Measurements from ENCODE around the gene ALB.
"Not testable (repeated sequence)": the region's sequence is repeated elsewhere in the genome, so short reads cannot be mapped to it uniquely, and the experiment has no call there.

ALB gene

GRCh38 chr4:73404042-73404441, at the start of gene ALB:
Gene ALB, plus strand, starts transcription at chr4:73404287. Its CDS starts 41 bp downstream, at chr4:73404328.
- no peak for DNase-seq

- DNase-seq = not testable (repeated sequence)
Measured at GRCh38 chr4:73357174-73357573, 46.9 kb upstream of the ALB start.

- not testable (repeated sequence) for DNase-seq
Measured at GRCh38 chr4:73369506-73370199, 34.4 kb upstream of the ALB start.

- DNase-seq = no peak
Measured at GRCh38 chr4:73375328-73375741, 28.8 kb upstream of the ALB start.

- DNase-seq = no peak
Measured at GRCh38 chr4:73376251-73376650, 27.8 kb upstream of the ALB start.

GRCh38 chr4:73376976-73377375, 27.1 kb upstream of the ALB start:
- DNase-seq = no peak

- DNase-seq = no peak
Measured at GRCh38 chr4:73378887-73379286, 25.2 kb upstream of the ALB start.

- DNase-seq = no peak
Measured at GRCh38 chr4:73379946-73380345, 24.1 kb upstream of the ALB start.

- DNase-seq = no peak
Measured at GRCh38 chr4:73381214-73381613, 22.9 kb upstream of the ALB start.

- no peak for DNase-seq
Measured at GRCh38 chr4:73383452-73383851, 20.6 kb upstream of the ALB start.

- no peak for DNase-seq
Measured at GRCh38 chr4:73387552-73387951, 16.5 kb upstream of the ALB start.

- no peak for DNase-seq
Measured at GRCh38 chr4:73388887-73389286, 15.2 kb upstream of the ALB start.

- not testable (repeated sequence) for DNase-seq
Measured at GRCh38 chr4:73389663-73390062, 14.4 kb upstream of the ALB start.

GRCh38 chr4:73391774-73392173, 12.3 kb upstream of the ALB start:
- DNase-seq = no peak

GRCh38 chr4:73392936-73393335, 11.2 kb upstream of the ALB start:
- DNase-seq = no peak

- DNase-seq = no peak
Measured at GRCh38 chr4:73396304-73396703, 7.8 kb upstream of the ALB start.

- DNase-seq = no peak
Measured at GRCh38 chr4:73396993-73397972, 6.8 kb upstream of the ALB start.

GRCh38 chr4:73401412-73401811, 2.7 kb upstream of the ALB start:
- DNase-seq = no peak

- DNase-seq = no peak
Measured at GRCh38 chr4:73404457-73404856, 370 bp downstream of the ALB start.

- DNase-seq = no peak
Measured at GRCh38 chr4:73405138-73405537, 1.1 kb downstream of the ALB start.

- no peak for DNase-seq
Measured at GRCh38 chr4:73406548-73406875, 2.4 kb downstream of the ALB start.

- no peak for DNase-seq
Measured at GRCh38 chr4:73407227-73407673, 3.2 kb downstream of the ALB start.

GRCh38 chr4:73408181-73408867, 4.2 kb downstream of the ALB start:
- no peak for DNase-seq
